ENCODE measurements around the gene MTHFD1L.

Gene MTHFD1L

GRCh38 chr6:150959166-150959565 is 93.7 kb downstream of the MTHFD1L start:
- no peak for TF ChIP-seq CTCF (IDR thresholded peaks at IDR 0.05; ENCODE audit: poor library complexity, severe bottlenecking)
- Histone ChIP-seq H3K27ac (ENCODE audit: poor library complexity, severe bottlenecking) (no peak overlapping the region), H3K4me1 (ENCODE audit: insufficient read depth, poor library complexity, severe bottlenecking) (no peaks in the 10 kb centered on the region), H3K27me3 (ENCODE audit: insufficient read depth, poor library complexity, severe bottlenecking) (no peaks in the 10 kb centered on the region), H3K36me3 (ENCODE audit: low read depth) (peaks cover 75% of the 10 kb centered on the region), H3K4me3 (ENCODE audit: severe bottlenecking) (no peak overlapping the region), H3K9me3 (ENCODE audit: severe bottlenecking) (no peaks in the 10 kb centered on the region)
- no peak for ATAC-seq (ENCODE audit: low read depth)
- DNase-seq (ENCODE audit: low spot score): no peak

GRCh38 chr6:150962436-150962835 is 96.9 kb downstream of the MTHFD1L start:
- H3K27me3 ChIP-seq (ENCODE audit: insufficient read depth, poor library complexity, severe bottlenecking): no peaks in the 10 kb centered on the region
- ATAC-seq (ENCODE audit: low read depth) (no peak), DNase-seq (ENCODE audit: low spot score) (no peak)
- TF ChIP-seq CTCF (IDR thresholded peaks at IDR 0.05; ENCODE audit: poor library complexity, severe bottlenecking): no peak
- no peaks in the 10 kb centered on the region for H3K4me1 ChIP-seq (ENCODE audit: insufficient read depth, poor library complexity, severe bottlenecking)
- H3K36me3 ChIP-seq (ENCODE audit: low read depth): peaks cover 64% of the 10 kb centered on the region
- H3K9me3 ChIP-seq (ENCODE audit: severe bottlenecking): no peaks in the 10 kb centered on the region
- no peak overlapping the region for H3K4me3 ChIP-seq (ENCODE audit: severe bottlenecking)
- H3K27ac ChIP-seq (ENCODE audit: poor library complexity, severe bottlenecking): no peak overlapping the region

GRCh38 chr6:150964765-150965164 is 99.3 kb downstream of the MTHFD1L start:
- Histone ChIP-seq H3K27ac (ENCODE audit: poor library complexity, severe bottlenecking) (no peak overlapping the region), H3K36me3 (ENCODE audit: low read depth) (peaks cover 51% of the 10 kb centered on the region), H3K27me3 (ENCODE audit: insufficient read depth, poor library complexity, severe bottlenecking) (no peaks in the 10 kb centered on the region), H3K4me3 (ENCODE audit: severe bottlenecking) (no peak overlapping the region), H3K4me1 (ENCODE audit: insufficient read depth, poor library complexity, severe bottlenecking) (no peaks in the 10 kb centered on the region), H3K9me3 (ENCODE audit: severe bottlenecking) (no peaks in the 10 kb centered on the region)
- DNase-seq (ENCODE audit: low spot score): no peak
- no peak for TF ChIP-seq CTCF (IDR thresholded peaks at IDR 0.05; ENCODE audit: poor library complexity, severe bottlenecking)
- ATAC-seq (ENCODE audit: low read depth): no peak

- no peak for ATAC-seq (ENCODE audit: low read depth)
- no peak for TF ChIP-seq CTCF (IDR thresholded peaks at IDR 0.05; ENCODE audit: poor library complexity, severe bottlenecking)
- DNase-seq (ENCODE audit: low spot score): no peak
- H3K36me3 ChIP-seq (ENCODE audit: low read depth): peaks cover 50% of the 10 kb centered on the region
- no peak overlapping the region for H3K4me3 ChIP-seq (ENCODE audit: severe bottlenecking)
- no peaks in the 10 kb centered on the region for H3K4me1 ChIP-seq (ENCODE audit: insufficient read depth, poor library complexity, severe bottlenecking)
- no peaks in the 10 kb centered on the region for H3K9me3 ChIP-seq (ENCODE audit: severe bottlenecking)
- no peaks in the 10 kb centered on the region for H3K27me3 ChIP-seq (ENCODE audit: insufficient read depth, poor library complexity, severe bottlenecking)
- H3K27ac ChIP-seq (ENCODE audit: poor library complexity, severe bottlenecking): no peak overlapping the region
Measured at GRCh38 chr6:150966786-150967185, 101.3 kb downstream of the MTHFD1L start.

- Histone ChIP-seq H3K27ac (ENCODE audit: poor library complexity, severe bottlenecking) (no peak overlapping the region), H3K4me1 (ENCODE audit: insufficient read depth, poor library complexity, severe bottlenecking) (no peaks in the 10 kb centered on the region), H3K4me3 (ENCODE audit: severe bottlenecking) (no peak overlapping the region), H3K27me3 (ENCODE audit: insufficient read depth, poor library complexity, severe bottlenecking) (no peaks in the 10 kb centered on the region), H3K9me3 (ENCODE audit: severe bottlenecking) (no peaks in the 10 kb centered on the region), H3K36me3 (ENCODE audit: low read depth) (peaks cover 53% of the 10 kb centered on the region)
- DNase-seq (ENCODE audit: low spot score): no peak
- no peak for TF ChIP-seq CTCF (IDR thresholded peaks at IDR 0.05; ENCODE audit: poor library complexity, severe bottlenecking)
- no peak for ATAC-seq (ENCODE audit: low read depth)
Measured at GRCh38 chr6:150967381-150967780, 101.9 kb downstream of the MTHFD1L start.
